Activated CD4-positive, alpha-beta T cell treated with anti-CD3 and anti-CD28 coated beads, Interleukin-2, amount 50 U/mL, for 1 hour (primary cell): ENCODE data around the gene RAPH1.

ENCODE experiments used
- DNase-seq: peaks from one replicate; pipeline ENCODE4 v3.0.0-alpha.2; 2020

Gene RAPH1, protein sequence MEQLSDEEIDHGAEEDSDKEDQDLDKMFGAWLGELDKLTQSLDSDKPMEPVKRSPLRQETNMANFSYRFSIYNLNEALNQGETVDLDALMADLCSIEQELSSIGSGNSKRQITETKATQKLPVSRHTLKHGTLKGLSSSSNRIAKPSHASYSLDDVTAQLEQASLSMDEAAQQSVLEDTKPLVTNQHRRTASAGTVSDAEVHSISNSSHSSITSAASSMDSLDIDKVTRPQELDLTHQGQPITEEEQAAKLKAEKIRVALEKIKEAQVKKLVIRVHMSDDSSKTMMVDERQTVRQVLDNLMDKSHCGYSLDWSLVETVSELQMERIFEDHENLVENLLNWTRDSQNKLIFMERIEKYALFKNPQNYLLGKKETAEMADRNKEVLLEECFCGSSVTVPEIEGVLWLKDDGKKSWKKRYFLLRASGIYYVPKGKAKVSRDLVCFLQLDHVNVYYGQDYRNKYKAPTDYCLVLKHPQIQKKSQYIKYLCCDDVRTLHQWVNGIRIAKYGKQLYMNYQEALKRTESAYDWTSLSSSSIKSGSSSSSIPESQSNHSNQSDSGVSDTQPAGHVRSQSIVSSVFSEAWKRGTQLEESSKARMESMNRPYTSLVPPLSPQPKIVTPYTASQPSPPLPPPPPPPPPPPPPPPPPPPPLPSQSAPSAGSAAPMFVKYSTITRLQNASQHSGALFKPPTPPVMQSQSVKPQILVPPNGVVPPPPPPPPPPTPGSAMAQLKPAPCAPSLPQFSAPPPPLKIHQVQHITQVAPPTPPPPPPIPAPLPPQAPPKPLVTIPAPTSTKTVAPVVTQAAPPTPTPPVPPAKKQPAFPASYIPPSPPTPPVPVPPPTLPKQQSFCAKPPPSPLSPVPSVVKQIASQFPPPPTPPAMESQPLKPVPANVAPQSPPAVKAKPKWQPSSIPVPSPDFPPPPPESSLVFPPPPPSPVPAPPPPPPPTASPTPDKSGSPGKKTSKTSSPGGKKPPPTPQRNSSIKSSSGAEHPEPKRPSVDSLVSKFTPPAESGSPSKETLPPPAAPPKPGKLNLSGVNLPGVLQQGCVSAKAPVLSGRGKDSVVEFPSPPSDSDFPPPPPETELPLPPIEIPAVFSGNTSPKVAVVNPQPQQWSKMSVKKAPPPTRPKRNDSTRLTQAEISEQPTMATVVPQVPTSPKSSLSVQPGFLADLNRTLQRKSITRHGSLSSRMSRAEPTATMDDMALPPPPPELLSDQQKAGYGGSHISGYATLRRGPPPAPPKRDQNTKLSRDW

GRCh38 chr2:203535078-203535783 is at the start of gene RAPH1:
Gene RAPH1, minus strand, starts transcription at chr2:203535301. Its CDS starts 39,948 bp downstream, at chr2:203495353.
- DNase-seq: peak; percentile 53

- DNase-seq: no peak
Measured at GRCh38 chr2:203584784-203585183, 49.7 kb upstream of the RAPH1 start.

GRCh38 chr2:203583701-203584100 is 48.6 kb upstream of the RAPH1 start:
- no peak for DNase-seq

- DNase-seq: no peak
Measured at GRCh38 chr2:203583084-203583695, 48.1 kb upstream of the RAPH1 start.

DNA sequence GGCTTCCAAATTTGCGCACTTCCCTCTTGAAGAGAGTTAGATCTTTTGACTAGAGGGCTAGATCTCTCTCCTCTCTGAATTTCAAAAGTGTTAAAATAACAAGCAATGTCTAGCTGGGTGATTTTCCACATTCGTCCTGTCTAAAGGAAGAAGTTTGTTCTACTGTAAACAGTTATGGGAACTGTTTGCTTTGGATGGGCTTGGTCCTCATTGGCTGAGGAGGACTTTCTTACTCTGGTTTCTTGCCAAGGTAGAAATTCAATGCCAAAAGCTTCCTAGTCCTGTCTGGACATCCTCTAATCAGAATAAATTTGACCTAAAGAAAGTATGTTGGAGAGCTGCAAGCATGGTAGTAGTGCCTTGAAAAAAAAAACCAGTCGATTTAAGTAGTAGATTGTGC is 47.4 kb upstream of the RAPH1 start:
- DNase-seq: no peak

DNA sequence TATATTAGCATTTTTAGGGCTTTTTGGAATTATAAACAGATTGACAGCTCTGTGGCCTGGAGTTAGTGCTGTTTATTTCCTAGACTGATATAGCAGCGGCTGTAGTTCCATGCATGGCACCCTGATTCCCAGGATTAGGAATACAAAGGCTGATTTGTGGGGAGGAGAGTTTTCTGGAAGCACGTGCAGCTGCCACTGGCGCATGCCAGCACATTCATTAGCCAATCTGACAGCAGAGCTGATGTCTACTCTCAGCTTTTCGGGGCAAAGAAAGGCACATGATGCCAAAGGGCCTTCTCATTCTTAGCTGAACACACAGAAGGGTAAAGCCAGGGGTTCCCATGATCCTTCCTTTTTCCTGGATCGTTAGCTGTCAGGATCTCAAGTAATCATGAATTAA is 45.7 kb upstream of the RAPH1 start:
- no peak for DNase-seq

- no peak for DNase-seq
Measured at GRCh38 chr2:203579730-203580129, 44.6 kb upstream of the RAPH1 start.

- no peak for DNase-seq
Measured at GRCh38 chr2:203578759-203579643, 43.9 kb upstream of the RAPH1 start.

DNA sequence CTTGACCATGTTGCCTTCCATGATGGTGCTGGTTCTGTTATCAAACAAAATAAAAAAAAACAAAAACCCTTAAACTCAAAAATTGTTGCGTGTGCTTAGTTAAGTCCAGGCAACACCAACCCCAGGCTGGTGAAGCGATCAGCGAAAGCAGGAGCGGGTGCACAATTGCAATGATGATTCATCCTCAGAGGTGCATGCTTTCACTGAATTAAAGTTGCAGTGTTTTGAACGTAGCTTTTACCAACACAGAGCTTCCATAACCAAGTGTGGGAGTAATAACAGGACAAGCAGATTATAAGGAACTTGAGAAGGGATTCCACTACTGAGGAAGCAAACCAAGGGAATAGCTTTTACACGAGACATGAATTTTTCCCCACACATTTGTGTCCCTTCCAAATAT is 39.7 kb upstream of the RAPH1 start:
- DNase-seq: no peak

- no peak for DNase-seq
Measured at GRCh38 chr2:203572316-203572715, 37.2 kb upstream of the RAPH1 start.

GRCh38 chr2:203569677-203570316 is 34.7 kb upstream of the RAPH1 start:
- no peak for DNase-seq

DNA sequence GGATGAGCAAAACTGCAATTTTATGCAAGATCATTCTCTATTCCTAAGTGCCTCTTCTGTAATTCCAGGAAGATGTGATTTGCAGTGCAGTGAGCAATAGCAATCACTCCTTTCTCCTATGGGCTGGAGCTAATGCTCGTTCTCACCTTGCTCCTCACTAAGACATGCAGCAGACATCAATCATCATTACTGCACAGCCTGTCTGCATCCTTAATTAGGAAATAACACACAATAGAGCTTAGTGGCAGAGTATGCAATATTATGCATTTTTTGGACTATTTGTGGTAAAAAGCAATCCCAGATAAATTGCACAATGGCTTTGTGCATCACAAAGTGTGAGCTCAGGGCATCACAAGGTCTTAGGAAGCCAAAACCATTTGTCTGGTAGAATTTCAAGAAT is 32.6 kb upstream of the RAPH1 start:
- DNase-seq: no peak

DNA sequence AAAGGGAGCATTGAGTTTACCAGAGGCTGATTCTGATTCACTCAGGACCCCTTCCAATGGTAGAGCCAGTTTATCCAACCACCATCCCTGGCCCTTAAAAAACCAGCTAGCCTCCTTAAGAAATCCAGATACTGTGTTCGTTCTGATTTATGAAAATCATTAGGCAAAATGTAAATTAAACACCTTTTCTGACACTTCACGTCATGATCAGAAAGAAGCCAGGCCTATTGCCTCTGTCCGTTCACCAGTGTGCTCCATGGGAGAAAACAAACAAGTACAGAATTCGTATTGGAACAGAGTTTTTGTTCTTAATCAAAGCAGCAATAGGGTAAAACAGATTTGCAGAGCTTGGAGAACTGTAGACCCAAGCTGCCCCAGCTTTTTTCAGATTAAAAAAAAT is 31.1 kb upstream of the RAPH1 start:
- no peak for DNase-seq

GRCh38 chr2:203565076-203565475 is 30.0 kb upstream of the RAPH1 start:
- no peak for DNase-seq

- no peak for DNase-seq
Measured at GRCh38 chr2:203562268-203562667, 27.2 kb upstream of the RAPH1 start.

- no peak for DNase-seq
Measured at GRCh38 chr2:203559641-203560040, 24.5 kb upstream of the RAPH1 start.

- no peak for DNase-seq
Measured at GRCh38 chr2:203553784-203554183, 18.7 kb upstream of the RAPH1 start.

DNA sequence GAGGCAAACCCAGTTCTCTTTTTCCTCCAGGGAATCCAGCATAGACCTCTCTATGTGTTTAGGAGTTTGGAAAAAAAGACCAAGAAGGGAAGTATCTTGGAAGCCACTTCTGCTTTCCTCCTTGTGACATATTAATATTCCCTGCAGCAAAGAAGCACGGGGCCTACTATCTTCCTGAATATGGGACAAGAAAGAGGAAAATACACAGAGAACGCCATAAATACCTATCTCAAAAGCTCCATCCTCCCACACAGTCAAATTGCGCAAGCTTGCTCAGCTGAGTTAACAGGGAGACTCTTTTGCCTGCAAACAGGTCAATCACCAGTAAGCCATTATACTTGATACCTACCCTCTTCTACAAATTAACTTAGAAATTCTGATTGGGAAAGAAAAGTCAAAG is 16.7 kb upstream of the RAPH1 start:
- no peak for DNase-seq

- no peak for DNase-seq
Measured at GRCh38 chr2:203550266-203550665, 15.2 kb upstream of the RAPH1 start.

DNA sequence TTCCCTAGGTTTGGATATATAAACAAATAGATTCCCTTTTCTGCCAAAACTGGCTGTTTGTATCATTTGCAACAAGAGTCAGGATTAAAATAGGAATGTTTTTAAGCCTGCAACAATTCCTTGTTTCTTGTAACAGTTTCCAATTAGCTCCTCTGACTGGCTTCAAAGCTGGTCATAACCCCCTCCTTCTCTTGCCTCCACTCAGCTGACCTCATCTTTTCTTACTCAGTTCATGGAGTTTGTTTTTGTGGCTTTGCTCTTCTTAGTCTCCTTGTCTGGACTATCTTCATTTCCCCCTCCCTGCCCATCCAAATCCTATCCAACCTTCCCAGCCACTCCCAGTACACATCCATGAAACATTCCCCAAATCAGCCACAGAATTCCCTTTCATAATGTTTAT is 14.3 kb upstream of the RAPH1 start:
- DNase-seq: no peak

DNA sequence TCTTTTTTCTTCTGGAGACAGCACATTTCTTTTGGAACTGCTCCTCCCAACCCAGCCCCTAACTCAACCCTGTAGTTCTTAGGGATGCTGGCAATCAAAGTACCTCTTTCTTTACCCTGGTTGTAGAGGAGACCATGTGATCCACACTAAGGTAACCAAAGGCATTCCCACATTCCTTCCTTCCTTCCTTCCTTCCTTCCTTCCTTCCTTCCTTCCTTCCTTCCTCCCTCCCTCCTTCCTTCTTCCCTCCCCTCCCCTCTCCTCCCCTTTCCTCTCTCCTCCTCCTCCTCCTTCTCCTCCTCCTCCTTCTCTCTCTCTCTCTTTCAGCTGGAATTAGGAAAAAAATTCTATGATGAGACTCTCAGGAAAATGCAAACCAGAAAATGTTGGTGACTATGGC is 13.8 kb upstream of the RAPH1 start:
- no peak for DNase-seq
